Vagina (tissue), 2 donors: ENCODE results near the gene NOP14. TPM values are rescaled to one million over a fixed set of nuclear protein-coding genes. Genes with fewer than 3 reads are reported as not detected.

Experiments
- DNase-seq, 2 donors: peaks; one replicate each; pipeline ENCODE4 v3.0.0-alpha.2; 2017; ENCODE audit errors: extremely low spot score in 2 of 2
- H3K27ac ChIP-seq: fragments of 200-600 bp; sonication (generic); one replicate; pipeline ENCODE4 v1.5.1; 2019
- H3K27me3 ChIP-seq: fragments of 200-600 bp; sonication (generic); one replicate; pipeline ENCODE4 v1.5.1; 2019
- H3K36me3 ChIP-seq, 2 donors: fragments of 200-600 bp; sonication (generic); one replicate each; pipeline ENCODE4 v1.5.1; 2017 to 2019
- H3K4me1 ChIP-seq: fragments of 200-600 bp; sonication (generic); one replicate; pipeline ENCODE4 v1.5.1; 2019
- H3K4me3 ChIP-seq, 2 donors: fragments of 200-600 bp; sonication (generic); 1 replicate in 1 of 2; 2 replicates in 1 of 2; pipeline ENCODE4 v1.5.1; 2016 to 2019
- H3K9me3 ChIP-seq: fragments of 200-600 bp; sonication (generic); one replicate; pipeline ENCODE4 v1.5.1; 2019
- POLR2A ChIP-seq, 2 donors: fragments of 450-650 bp; IDR thresholded peaks; one replicate each; pipeline ENCODE4 v1.6.1; 2017; ENCODE audit warnings: antibody characterized with exemption in 2 of 2, mild to moderate bottlenecking in 2 of 2, moderate library complexity in 2 of 2
- POLR2AphosphoS5 ChIP-seq, 2 donors: sonication (generic); formaldehyde crosslinking; IDR thresholded peaks; one replicate each; pipeline ENCODE4 v1.9.0; 2017; ENCODE audit warnings: antibody characterized with exemption in 2 of 2, mild to moderate bottlenecking in 2 of 2, low read depth in 1 of 2; ENCODE audit not compliant: insufficient read depth in 1 of 2
- intact Hi-C: fragments of 100-400 bp; cut with DNase I; formaldehyde crosslinking; loops from one replicate; pipeline ENCODE4 v1.15.1; 2023
- total RNA-seq: library from RNA; depleted of rRNA; stranded (reverse); fragments of >200 nt; gene quantifications from one replicate; pipeline ENCODE4 v1.2.3, GENCODE V29; 2016
- TF ChIP-seq, protein P1 (sequence below), 3 experiments: fragments of 450-650 bp in 2 of 3; fragments of 200-600 bp in 1 of 3; sonication (generic) in 1 of 3; IDR thresholded peaks; one replicate each; pipeline ENCODE4 v1.5.1; 2017 to 2019; ENCODE audit warnings: antibody characterized with exemption in 3 of 3, mild to moderate bottlenecking in 2 of 3, moderate library complexity in 2 of 3

Gene NOP14
- 18.9 TPM for total RNA-seq

DNA sequence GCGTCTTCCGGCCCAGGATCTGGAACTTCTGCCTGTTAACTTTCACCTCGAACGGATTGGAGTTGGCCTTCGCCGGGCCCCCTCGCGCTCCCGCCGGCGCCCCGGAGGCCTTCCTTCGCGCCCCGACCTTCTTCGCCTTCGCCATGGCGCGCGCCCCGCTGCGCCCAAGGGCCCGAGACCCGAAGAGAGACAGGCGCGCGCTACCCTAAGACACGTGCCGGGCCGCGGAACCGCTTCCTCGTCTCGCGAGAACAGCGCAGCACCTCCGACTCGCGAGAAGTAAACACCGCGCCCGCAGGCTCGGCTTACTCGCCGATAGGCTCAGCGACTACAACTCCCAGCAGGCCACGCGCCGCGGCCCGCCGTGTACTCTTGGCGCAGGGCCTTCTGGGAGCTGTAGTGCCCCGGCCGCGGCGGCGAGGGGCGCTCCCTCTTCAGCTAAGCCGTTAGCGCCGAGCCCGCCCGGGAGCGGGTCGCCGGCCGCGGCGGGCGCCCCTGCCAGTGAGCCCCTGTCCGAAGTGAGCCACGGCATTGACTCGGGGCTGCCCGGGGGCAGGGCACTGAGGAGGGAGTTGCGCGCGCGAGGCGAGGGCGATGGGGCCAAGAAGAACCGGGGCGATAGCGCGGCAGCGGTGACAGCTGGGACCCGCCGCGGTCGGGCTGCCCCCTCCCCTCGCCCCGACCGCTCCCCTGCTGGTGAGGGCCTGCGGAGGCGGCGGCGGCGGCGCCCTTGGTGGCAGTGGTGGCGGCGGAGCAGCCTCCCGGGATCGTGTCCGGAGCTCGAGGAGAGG, at the start of gene NOP14, which contains the start of gene GRK4:
NOP14 (minus strand) TSS at position 232 of the 791 bp plus-strand sequence; CDS start at position 145, 87 bp downstream.
GRK4 (plus strand) TSS at position 397 of the 791 bp plus-strand sequence. CDS start 500 bp downstream, outside the sequence.
- H3K9me3 ChIP-seq, result no peaks in the 10 kb centered on the region
- H3K27ac ChIP-seq, result peak within 1 kb of the TSS; percentile 68
- intact Hi-C loops, result no loop called here
- TF ChIP-seq, protein P1, sequence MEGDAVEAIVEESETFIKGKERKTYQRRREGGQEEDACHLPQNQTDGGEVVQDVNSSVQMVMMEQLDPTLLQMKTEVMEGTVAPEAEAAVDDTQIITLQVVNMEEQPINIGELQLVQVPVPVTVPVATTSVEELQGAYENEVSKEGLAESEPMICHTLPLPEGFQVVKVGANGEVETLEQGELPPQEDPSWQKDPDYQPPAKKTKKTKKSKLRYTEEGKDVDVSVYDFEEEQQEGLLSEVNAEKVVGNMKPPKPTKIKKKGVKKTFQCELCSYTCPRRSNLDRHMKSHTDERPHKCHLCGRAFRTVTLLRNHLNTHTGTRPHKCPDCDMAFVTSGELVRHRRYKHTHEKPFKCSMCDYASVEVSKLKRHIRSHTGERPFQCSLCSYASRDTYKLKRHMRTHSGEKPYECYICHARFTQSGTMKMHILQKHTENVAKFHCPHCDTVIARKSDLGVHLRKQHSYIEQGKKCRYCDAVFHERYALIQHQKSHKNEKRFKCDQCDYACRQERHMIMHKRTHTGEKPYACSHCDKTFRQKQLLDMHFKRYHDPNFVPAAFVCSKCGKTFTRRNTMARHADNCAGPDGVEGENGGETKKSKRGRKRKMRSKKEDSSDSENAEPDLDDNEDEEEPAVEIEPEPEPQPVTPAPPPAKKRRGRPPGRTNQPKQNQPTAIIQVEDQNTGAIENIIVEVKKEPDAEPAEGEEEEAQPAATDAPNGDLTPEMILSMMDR (IDR thresholded peaks at IDR 0.05), result peak in 2 of 3 experiments; percentile 25 to 54
- TF ChIP-seq POLR2A (IDR thresholded peaks at IDR 0.05) (peak in 1 of 2 donors; percentile 4), POLR2AphosphoS5 (IDR thresholded peaks at IDR 0.05; ENCODE audit: insufficient read depth in 1 of 2, low read depth in 1 of 2) (peak; percentile 87 to 95)
- H3K27me3 ChIP-seq, result no peaks in the 10 kb centered on the region
- peaks cover 27% of the 10 kb centered on the region for H3K4me1 ChIP-seq
- peak in 1 of 2 donors; percentile 97 for DNase-seq
- H3K36me3 ChIP-seq, result no peaks in the 10 kb centered on the region
- peak within 1 kb of the TSS; percentile 76 to 95 for H3K4me3 ChIP-seq

DNA sequence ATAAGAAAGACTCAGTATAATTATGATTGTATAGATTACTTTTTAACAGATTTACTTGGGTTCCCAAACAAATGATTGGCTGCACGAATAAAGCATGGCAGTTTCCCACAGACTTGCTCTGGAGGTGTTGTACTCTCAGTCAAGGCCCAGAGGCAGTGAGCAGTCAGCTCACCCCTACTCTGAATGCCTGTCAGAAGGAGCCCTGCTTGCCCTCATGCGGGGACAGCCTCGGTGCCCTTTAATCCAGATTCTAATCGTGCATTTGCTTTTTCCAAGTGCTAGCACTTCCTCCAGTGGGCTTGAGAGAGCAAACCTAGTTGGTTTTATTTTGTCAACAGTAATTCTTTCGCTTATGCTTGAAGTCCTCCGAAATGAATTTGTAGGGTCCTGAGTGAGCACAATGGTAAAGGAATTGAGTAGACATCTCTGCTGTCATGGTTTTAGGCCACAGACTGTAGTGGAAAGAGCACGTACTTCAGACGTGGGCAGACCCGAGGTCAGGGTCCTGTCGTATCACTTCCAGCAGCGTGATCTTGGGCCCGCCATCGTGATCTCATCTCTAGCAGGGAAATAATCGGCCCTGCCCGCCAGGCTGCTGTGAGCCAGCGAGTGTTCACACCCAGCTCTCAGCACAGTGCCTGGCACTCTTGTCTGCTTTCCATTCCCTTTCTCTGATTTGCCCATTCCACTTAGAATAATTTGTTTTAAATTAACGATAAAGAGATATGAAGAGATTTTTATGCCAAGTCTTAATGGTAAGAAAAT, 48.4 kb upstream of the NOP14 start:
- TF ChIP-seq, protein P1 (IDR thresholded peaks at IDR 0.05), result no peak
- TF ChIP-seq POLR2A (IDR thresholded peaks at IDR 0.05) (no peak), POLR2AphosphoS5 (IDR thresholded peaks at IDR 0.05; ENCODE audit: insufficient read depth in 1 of 2, low read depth in 1 of 2) (no peak)
- intact Hi-C loops, result no loop called here
- Histone ChIP-seq H3K4me1 (peaks cover 15% of the 10 kb centered on the region), H3K9me3 (no peaks in the 10 kb centered on the region), H3K27ac (peak overlapping the region; percentile 64), H3K36me3 (no peaks in the 10 kb centered on the region), H3K4me3 (no peak overlapping the region), H3K27me3 (no peaks in the 10 kb centered on the region)
- DNase-seq, result no peak

DNA sequence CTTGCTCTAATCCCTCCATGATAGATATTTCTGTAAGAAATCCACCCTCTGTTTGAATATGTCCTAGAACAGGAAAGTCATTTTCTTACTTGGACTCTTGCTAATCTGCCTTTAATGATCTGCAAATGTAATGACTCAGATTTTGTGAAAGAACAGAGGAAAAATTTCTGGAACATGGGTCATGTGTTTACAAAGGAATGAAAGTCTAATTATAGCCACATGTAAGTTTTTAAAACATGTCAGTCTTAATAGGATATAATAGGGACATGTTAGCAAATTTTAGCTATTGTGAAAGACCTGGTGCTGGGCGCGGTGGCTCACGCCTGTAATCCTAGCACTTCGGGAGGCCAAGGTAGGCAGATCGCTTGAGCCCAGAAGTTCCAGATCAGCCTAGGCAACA, 47.8 kb upstream of the NOP14 start:
- H3K4me3 ChIP-seq, result no peak overlapping the region
- TF ChIP-seq POLR2AphosphoS5 (IDR thresholded peaks at IDR 0.05; ENCODE audit: insufficient read depth in 1 of 2, low read depth in 1 of 2) (peak in 1 of 2 donors; percentile 80), POLR2A (IDR thresholded peaks at IDR 0.05) (no peak)
- TF ChIP-seq, protein P1 (IDR thresholded peaks at IDR 0.05), result no peak
- no peaks in the 10 kb centered on the region for H3K9me3 ChIP-seq
- H3K27me3 ChIP-seq, result no peaks in the 10 kb centered on the region
- intact Hi-C loops, result no loop called here
- H3K4me1 ChIP-seq, result peaks cover 15% of the 10 kb centered on the region
- no peaks in the 10 kb centered on the region for H3K36me3 ChIP-seq
- no peak for DNase-seq
- peak overlapping the region; percentile 64 for H3K27ac ChIP-seq

DNA sequence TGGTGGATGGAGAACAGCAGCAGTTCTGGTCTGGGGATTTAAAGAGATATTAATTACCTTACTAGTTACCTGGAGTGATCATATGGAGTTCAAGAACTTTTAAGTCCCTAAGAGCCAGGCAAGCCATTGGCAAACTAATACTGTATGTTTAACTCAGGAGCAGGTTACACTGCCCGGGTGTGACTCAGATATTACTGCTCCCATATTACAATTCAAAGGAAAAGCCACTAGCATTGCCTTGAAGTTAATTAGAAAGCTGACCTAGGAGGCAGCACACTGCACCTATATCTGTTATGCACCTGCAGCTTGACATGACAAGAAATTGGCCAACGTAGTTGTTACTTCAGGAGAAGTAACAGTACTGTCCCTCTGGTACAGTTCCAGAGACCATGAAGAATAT, 47.4 kb upstream of the NOP14 start:
- Histone ChIP-seq H3K9me3 (no peaks in the 10 kb centered on the region), H3K27ac (peak overlapping the region; percentile 64), H3K4me3 (no peak overlapping the region), H3K4me1 (peaks cover 15% of the 10 kb centered on the region), H3K27me3 (no peaks in the 10 kb centered on the region), H3K36me3 (no peaks in the 10 kb centered on the region)
- DNase-seq, result no peak
- TF ChIP-seq, protein P1 (IDR thresholded peaks at IDR 0.05), result no peak
- TF ChIP-seq POLR2A (IDR thresholded peaks at IDR 0.05) (no peak), POLR2AphosphoS5 (IDR thresholded peaks at IDR 0.05; ENCODE audit: insufficient read depth in 1 of 2, low read depth in 1 of 2) (no peak)
- intact Hi-C loops, result no loop called here
